Measurements from ENCODE around the gene DENND1C.

DNA sequence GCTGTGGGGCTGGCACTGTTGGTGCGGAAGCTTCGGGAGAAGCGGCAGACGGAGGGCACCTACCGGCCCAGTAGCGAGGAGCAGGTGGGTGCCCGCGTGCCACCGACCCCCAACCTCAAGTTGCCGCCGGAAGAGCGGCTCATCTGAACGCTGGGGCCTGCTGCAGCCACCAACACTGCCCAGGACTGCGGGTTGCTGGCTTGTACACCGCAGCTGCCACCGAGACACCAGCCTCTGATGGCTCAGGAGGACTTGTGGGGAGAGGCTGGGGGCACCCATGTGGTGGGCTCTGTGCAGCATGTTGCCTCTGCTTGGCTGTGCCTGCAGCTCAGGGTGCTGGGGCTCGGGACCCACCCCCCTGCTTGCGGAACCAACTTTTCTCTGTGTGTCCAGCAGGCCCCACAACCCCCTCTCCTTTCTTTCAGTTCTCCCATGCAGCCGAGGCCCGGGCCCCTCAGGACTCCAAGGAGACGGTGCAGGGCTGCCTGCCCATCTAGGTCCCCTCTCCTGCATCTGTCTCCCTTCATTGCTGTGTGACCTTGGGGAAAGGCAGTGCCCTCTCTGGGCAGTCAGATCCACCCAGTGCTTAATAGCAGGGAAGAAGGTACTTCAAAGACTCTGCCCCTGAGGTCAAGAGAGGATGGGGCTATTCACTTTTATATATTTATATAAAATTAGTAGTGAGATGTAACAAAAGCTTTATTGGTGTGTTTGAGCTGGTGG lies 14.9 kb downstream of the DENND1C start:
- TF ChIP-seq EP300 (IDR thresholded peaks at IDR 0.05; ENCODE audit: borderline replicate concordance in 1 of 2, low read depth in 2 of 2, low read length in 2 of 2) (no peak), CREB1 (IDR thresholded peaks at IDR 0.05) (no peak), TCF12 (IDR thresholded peaks at IDR 0.05; ENCODE audit: low read depth, low read length) (no peak), SIN3A (conservative IDR thresholded peaks at IDR 0.05 in 1 of 2, IDR thresholded peaks at IDR 0.05 in 1 of 2; ENCODE audit: low read depth in 1 of 2, low read length in 2 of 2) (no peak), BACH1 (IDR thresholded peaks at IDR 0.05; ENCODE audit: low read length) (no peak), EZH2 (IDR thresholded peaks at IDR 0.05; ENCODE audit: low read depth, low read length, severe bottlenecking) (no peak)
